Stomach (tissue), 9 donors: ENCODE measurements around the gene CWC15. TPM values are rescaled to one million over a fixed set of nuclear protein-coding genes. Genes with fewer than 3 reads are reported as not detected.
A peak's percentile ranks its signal among the peaks of the same experiment; 100 is the strongest.

Experiments
- DNase-seq, 2 donors: peaks; one replicate each; pipeline versions ENCODE4 v3.0.0 to v3.0.0-alpha.2; 2013 to 2019
- H3K27ac ChIP-seq, 5 donors: fragments of 200-600 bp in 4 of 5; sonication (generic) in 4 of 5; one replicate each; pipeline ENCODE4 v1.5.1; 2013 to 2019; ENCODE audit warnings: mild to moderate bottlenecking in 1 of 5, moderate library complexity in 1 of 5
- H3K27me3 ChIP-seq, 3 donors: fragments of 200-600 bp; sonication (generic); one replicate each; pipeline ENCODE4 v1.5.1; 2017 to 2019; ENCODE audit warnings: mixed run types in 1 of 3
- H3K36me3 ChIP-seq, 4 donors: fragments of 200-600 bp; sonication (generic); 1 replicate in 3 of 4; 2 replicates in 1 of 4; pipeline ENCODE4 v1.5.1; 2016 to 2019
- H3K4me1 ChIP-seq, 4 donors: fragments of 200-600 bp; sonication (generic); one replicate each; pipeline ENCODE4 v1.5.1; 2016 to 2019
- H3K4me3 ChIP-seq, 4 donors: fragments of 200-600 bp; sonication (generic) in 3 of 4; one replicate each; pipeline ENCODE4 v1.5.1; 2016 to 2019; ENCODE audit warnings: mild to moderate bottlenecking in 1 of 4
- H3K9me3 ChIP-seq, 4 donors: fragments of 200-600 bp; sonication (generic); one replicate each; pipeline ENCODE4 v1.5.1; 2016 to 2019
- CTCF ChIP-seq, 7 experiments: fragments of 450-650 bp in 4 of 7; fragments of 200-600 bp in 3 of 7; sonication (generic) in 3 of 7; IDR thresholded peaks; one replicate each; pipeline ENCODE4 v1.5.1; 2016 to 2019; ENCODE audit warnings: antibody characterized with exemption in 7 of 7, control low read depth in 2 of 7, mild to moderate bottlenecking in 1 of 7
- EP300 ChIP-seq: sonication (generic); formaldehyde crosslinking; IDR thresholded peaks from one replicate; pipeline ENCODE4 v1.6.1; 2017; ENCODE audit warnings: antibody characterized with exemption
- POLR2A ChIP-seq, 4 donors: fragments of 450-650 bp; IDR thresholded peaks; one replicate each; pipeline ENCODE4 v1.6.1; 2016; ENCODE audit warnings: antibody characterized with exemption in 4 of 4, control low read depth in 2 of 4, mild to moderate bottlenecking in 1 of 4, moderate library complexity in 1 of 4
- POLR2AphosphoS5 ChIP-seq, 3 donors: sonication (generic); formaldehyde crosslinking; IDR thresholded peaks; one replicate each; pipeline ENCODE4 v1.6.1; 2016; ENCODE audit warnings: antibody characterized with exemption in 3 of 3
- WGBS, 5 donors: extraction: QIAGEN DNeasy Blood & Tissue Kit in 3 of 5; methylation state at CpG; one replicate each; pipeline versions ENCODE4 v1.1.5 to v1.1.7; 2013 to 2018; 5-methylcytosine and 5-hydroxymethylcytosine counted together
- intact Hi-C: fragments of 100-400 bp; cut with DNase I; formaldehyde crosslinking; loops from one replicate; pipeline ENCODE4 v1.15.1; 2023; ENCODE audit warnings: low total_unique reads
- polyA plus RNA-seq, 3 donors: library from polyadenylated mRNA; stranded (reverse); fragments of 200-250 nt; gene quantifications; one replicate each; pipeline ENCODE4 v1.2.3, GENCODE V29; 2013
- total RNA-seq, 5 donors: library from RNA; depleted of rRNA; stranded (reverse); fragments of >200 nt; gene quantifications; one replicate each; pipeline versions ENCODE4 v1.1.0 to v1.2.3, GENCODE V29; 2014 to 2016
- donor health status: healthy with polysubstance abuse.
- donor health status: Bipolar disorder and iron deficiency.
- donor health status: healthy.

The CWC15 gene
- total and polyA plus RNA-seq, 8 donors: 8.2 to 88.9 (median 45.4) TPM

- DNase-seq: peak in 1 of 2 donors; percentile 15
- H3K4me1 ChIP-seq: peaks cover 13 to 37% (median 22%) of the 10 kb centered on the region in 4 donors
- intact Hi-C loops: no loop called here
- H3K9me3 ChIP-seq: no peaks in the 10 kb centered on the region
- no peak for TF ChIP-seq POLR2AphosphoS5 (IDR thresholded peaks at IDR 0.05)
- TF ChIP-seq CTCF (IDR thresholded peaks at IDR 0.05): peak in 2 of 7 experiments; percentile 26 to 49
- H3K36me3 ChIP-seq: peaks cover 58 to 87% (median 86%) of the 10 kb centered on the region in 4 donors
- no peaks in the 10 kb centered on the region for H3K27me3 ChIP-seq
- no peak overlapping the region for H3K27ac ChIP-seq
- H3K4me3 ChIP-seq: no peak overlapping the region
- 88 to 97% (median 90%) methylated on average over 1 of the region's 1 CpG for WGBS, 5 donors
These were observed 4.9 kb downstream of the CWC15 start for GRCh38 chr11:94968334-94968958.

- DNase-seq: no peak
- 76 to 86% (median 76%) methylated on average over 4 of the region's 4 CpGs for WGBS, 5 donors
- intact Hi-C loops: no loop called here
- H3K4me3 ChIP-seq: no peak overlapping the region
- no peak for TF ChIP-seq POLR2AphosphoS5 (IDR thresholded peaks at IDR 0.05)
- no peak for TF ChIP-seq CTCF (IDR thresholded peaks at IDR 0.05)
- no peak for TF ChIP-seq EP300
- TF ChIP-seq POLR2A (IDR thresholded peaks at IDR 0.05): no peak
- peaks cover 0 to 10% (median 0%) of the 10 kb centered on the region in 4 donors for H3K4me1 ChIP-seq
- H3K27me3 ChIP-seq: no peaks in the 10 kb centered on the region
- H3K9me3 ChIP-seq: no peaks in the 10 kb centered on the region
- peaks cover 63 to 100% (median 100%) of the 10 kb centered on the region in 4 donors for H3K36me3 ChIP-seq
- H3K27ac ChIP-seq: no peak overlapping the region
These were observed 8.4 kb downstream of the CWC15 start for GRCh38 chr11:94964934-94965333.

GRCh38 chr11:94961255-94961654, 12.1 kb downstream of the CWC15 start:
- intact Hi-C loops: no loop called here
- WGBS, 5 donors: 94 to 99% (median 97%) methylated on average over 1 of the region's 1 CpG
- Histone ChIP-seq H3K27ac (no peak overlapping the region), H3K4me1 (no peaks in the 10 kb centered on the region), H3K9me3 (no peaks in the 10 kb centered on the region), H3K4me3 (no peak overlapping the region), H3K36me3 (peaks cover 41 to 86% (median 80%) of the 10 kb centered on the region in 4 donors), H3K27me3 (no peaks in the 10 kb centered on the region)
- TF ChIP-seq CTCF (IDR thresholded peaks at IDR 0.05) (no peak), EP300 (no peak), POLR2A (IDR thresholded peaks at IDR 0.05) (no peak)
- no peak for DNase-seq

GRCh38 chr11:94960488-94960887, 12.9 kb downstream of the CWC15 start:
- TF ChIP-seq EP300 (no peak), POLR2A (IDR thresholded peaks at IDR 0.05) (no peak), CTCF (IDR thresholded peaks at IDR 0.05) (no peak), POLR2AphosphoS5 (IDR thresholded peaks at IDR 0.05) (no peak)
- WGBS, 5 donors: 87 to 98% (median 94%) methylated on average over 2 of the region's 2 CpGs
- H3K9me3 ChIP-seq: no peaks in the 10 kb centered on the region
- no peak overlapping the region for H3K4me3 ChIP-seq
- H3K27ac ChIP-seq: no peak overlapping the region
- intact Hi-C loops: no loop called here
- no peaks in the 10 kb centered on the region for H3K4me1 ChIP-seq
- H3K27me3 ChIP-seq: no peaks in the 10 kb centered on the region
- peaks cover 34 to 78% (median 72%) of the 10 kb centered on the region in 4 donors for H3K36me3 ChIP-seq
- no peak for DNase-seq
